Measurements from ENCODE around the gene CKLF.

GRCh38 chr16:66551788-66552285 is 539 bp upstream of the CKLF start:
- TF ChIP-seq CTCF (IDR thresholded peaks at IDR 0.05) = no peak
- no peak for TF ChIP-seq POLR2A (IDR thresholded peaks at IDR 0.05)

Data from adrenal gland (tissue), 5 donors.